PC-9 (cell line): ENCODE measurements around the gene FBXL13. TPM values are rescaled to one million over a fixed set of nuclear protein-coding genes. Genes with fewer than 3 reads are reported as not detected.

ENCODE experiments used
- BruUV-seq: library from RNA; stranded (reverse); fragments of 400-500 nt; replicated peaks from 2 replicates; lab custom pipeline; 2021; lab: Mats Ljungman, UMichigan
- CTCF ChIA-PET: fragments of 300-600 bp; sonication (Branson Sonifier 250); formaldehyde crosslinking; loops from one replicate; lab custom pipeline; 2022; ENCODE audit warnings: antibody characterized with exemption; lab: Charles Lee
- POLR2A ChIA-PET: fragments of 300-600 bp; sonication (Branson Sonifier 250); formaldehyde crosslinking; loops from one replicate; lab custom pipeline; 2022; ENCODE audit warnings: antibody characterized with exemption; ENCODE audit not compliant: unreplicated experiment; lab: Charles Lee
- DNase-seq, 2 experiments: peaks; one replicate each; pipeline versions ENCODE4 v3.0.0 to v3.0.0-alpha.2; 2015 to 2022; ENCODE audit warnings: mixed read lengths in 1 of 2
- H2AFZ ChIP-seq: fragments of 200-600 bp; sonication (generic); 2 replicates; pipeline ENCODE4 v1.8.1; 2017; ENCODE audit warnings: antibody characterized with exemption
- H3F3A ChIP-seq: fragments of 200-600 bp; sonication (generic); 2 replicates; pipeline ENCODE4 v1.8.1; 2017; ENCODE audit warnings: antibody characterized with exemption, mild to moderate bottlenecking, low read depth; ENCODE audit not compliant: insufficient read depth
- H3K27ac ChIP-seq: fragments of 200-600 bp; sonication (generic); 2 replicates; pipeline ENCODE4 v1.6.1; 2016; ENCODE audit warnings: mixed run types
- H3K27me3 ChIP-seq: fragments of 200-600 bp; sonication (generic); 2 replicates; pipeline ENCODE4 v1.6.1; 2016; ENCODE audit warnings: low read depth, mixed run types; ENCODE audit not compliant: insufficient read depth
- H3K36me3 ChIP-seq: fragments of 200-600 bp; sonication (generic); 2 replicates; pipeline ENCODE4 v1.6.1; 2016; ENCODE audit warnings: low read depth, mixed run types
- H3K4me1 ChIP-seq: fragments of 200-600 bp; sonication (generic); replicated peaks from 2 replicates; pipeline ENCODE4 v1.6.1; 2016; ENCODE audit warnings: mixed run types; ENCODE audit not compliant: insufficient read depth
- H3K4me2 ChIP-seq: fragments of 200-600 bp; sonication (generic); 2 replicates; pipeline ENCODE4 v1.6.1; 2017; ENCODE audit warnings: mixed run types
- H3K4me3 ChIP-seq: fragments of 200-600 bp; sonication (generic); 2 replicates; pipeline ENCODE4 v1.6.1; 2016; ENCODE audit warnings: mixed run types
- H3K79me2 ChIP-seq: fragments of 200-600 bp; sonication (generic); 2 replicates; pipeline ENCODE4 v1.6.1; 2017; ENCODE audit warnings: low read depth, mixed run types
- H3K9me2 ChIP-seq: fragments of 200-600 bp; sonication (generic); 2 replicates; pipeline ENCODE4 v1.8.1; 2017; ENCODE audit warnings: mild to moderate bottlenecking; ENCODE audit not compliant: insufficient read depth
- H3K9me3 ChIP-seq: fragments of 200-600 bp; sonication (generic); 2 replicates; pipeline ENCODE4 v1.8.1; 2016; ENCODE audit warnings: low read depth; ENCODE audit not compliant: insufficient read depth
- H4K20me1 ChIP-seq: fragments of 200-600 bp; sonication (generic); 2 replicates; pipeline ENCODE4 v1.8.1; 2017; ENCODE audit not compliant: insufficient read depth
- EZH2 ChIP-seq: fragments of 200-600 bp; sonication (generic); IDR thresholded peaks from 2 replicates; pipeline ENCODE4 v1.8.0; 2017; ENCODE audit warnings: antibody characterized with exemption, low read depth
- intact Hi-C: fragments of 100-400 bp; cut with micrococcal nuclease; formaldehyde crosslinking; loops from one replicate; pipeline ENCODE4 v1.10.0; 2022; ENCODE audit not compliant: unreplicated experiment
- total RNA-seq: library from RNA; stranded (reverse); gene quantifications from 2 replicates; pipeline ENCODE4 v1.2.3, GENCODE V29; 2021
- TF ChIP-seq, protein P1 (sequence below): fragments of 200-600 bp; sonication (generic); conservative IDR thresholded peaks from 2 replicates; pipeline ENCODE4 v1.6.1; 2017; ENCODE audit warnings: mixed run types, antibody characterized with exemption, mild to moderate bottlenecking, moderate library complexity

The FBXL13 gene
- total RNA-seq, 1 experiment from 2014 or later = 19.4 TPM

DNA sequence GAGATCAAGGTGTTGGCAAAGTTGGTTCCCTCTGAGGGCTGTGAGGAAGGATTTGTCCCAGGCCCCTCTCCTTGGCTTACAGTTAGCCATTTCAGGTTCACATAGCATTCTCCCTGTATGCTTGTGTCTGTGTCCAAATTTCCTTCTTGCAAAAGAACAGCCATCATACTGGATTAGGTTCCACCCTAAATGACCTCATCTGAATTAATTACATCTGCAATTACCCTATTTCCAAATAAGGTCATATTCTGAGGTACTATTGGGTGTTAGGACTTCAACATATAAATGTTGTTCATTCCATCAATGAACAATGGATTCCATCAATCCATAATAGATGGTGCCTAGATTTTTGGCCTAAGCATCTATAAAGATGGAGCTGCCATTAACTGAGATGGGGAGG, 178.0 kb downstream of the FBXL13 start:
- H3K27ac ChIP-seq = no peak overlapping the region
- no peaks in the 10 kb centered on the region for H3K79me2 ChIP-seq
- intact Hi-C loops = no loop called here
- H4K20me1 ChIP-seq = no peaks in the 10 kb centered on the region
- ChIA-PET CTCF (no interaction called here), POLR2A (interaction anchor here (0.8 kb wide), 1 partner anchor 88 kb away, joined by 4 read pairs; no protein-coding TSS in a partner anchor)
- no peak for DNase-seq
- TF ChIP-seq EZH2 = no peak
- TF ChIP-seq, protein P1, sequence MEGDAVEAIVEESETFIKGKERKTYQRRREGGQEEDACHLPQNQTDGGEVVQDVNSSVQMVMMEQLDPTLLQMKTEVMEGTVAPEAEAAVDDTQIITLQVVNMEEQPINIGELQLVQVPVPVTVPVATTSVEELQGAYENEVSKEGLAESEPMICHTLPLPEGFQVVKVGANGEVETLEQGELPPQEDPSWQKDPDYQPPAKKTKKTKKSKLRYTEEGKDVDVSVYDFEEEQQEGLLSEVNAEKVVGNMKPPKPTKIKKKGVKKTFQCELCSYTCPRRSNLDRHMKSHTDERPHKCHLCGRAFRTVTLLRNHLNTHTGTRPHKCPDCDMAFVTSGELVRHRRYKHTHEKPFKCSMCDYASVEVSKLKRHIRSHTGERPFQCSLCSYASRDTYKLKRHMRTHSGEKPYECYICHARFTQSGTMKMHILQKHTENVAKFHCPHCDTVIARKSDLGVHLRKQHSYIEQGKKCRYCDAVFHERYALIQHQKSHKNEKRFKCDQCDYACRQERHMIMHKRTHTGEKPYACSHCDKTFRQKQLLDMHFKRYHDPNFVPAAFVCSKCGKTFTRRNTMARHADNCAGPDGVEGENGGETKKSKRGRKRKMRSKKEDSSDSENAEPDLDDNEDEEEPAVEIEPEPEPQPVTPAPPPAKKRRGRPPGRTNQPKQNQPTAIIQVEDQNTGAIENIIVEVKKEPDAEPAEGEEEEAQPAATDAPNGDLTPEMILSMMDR = no peak
- H2AFZ ChIP-seq = no peak overlapping the region
- peaks cover 13% of the 10 kb centered on the region for H3K4me1 ChIP-seq
- no peaks in the 10 kb centered on the region for H3K9me2 ChIP-seq
- H3K4me2 ChIP-seq = no peak overlapping the region
- H3K36me3 ChIP-seq = no peaks in the 10 kb centered on the region
- no peaks in the 10 kb centered on the region for H3K27me3 ChIP-seq
- no peak overlapping the region for H3K4me3 ChIP-seq
- no TSS peak for BruUV-seq
- H3K9me3 ChIP-seq = no peaks in the 10 kb centered on the region
- no peaks in the 10 kb centered on the region for H3F3A ChIP-seq

DNA sequence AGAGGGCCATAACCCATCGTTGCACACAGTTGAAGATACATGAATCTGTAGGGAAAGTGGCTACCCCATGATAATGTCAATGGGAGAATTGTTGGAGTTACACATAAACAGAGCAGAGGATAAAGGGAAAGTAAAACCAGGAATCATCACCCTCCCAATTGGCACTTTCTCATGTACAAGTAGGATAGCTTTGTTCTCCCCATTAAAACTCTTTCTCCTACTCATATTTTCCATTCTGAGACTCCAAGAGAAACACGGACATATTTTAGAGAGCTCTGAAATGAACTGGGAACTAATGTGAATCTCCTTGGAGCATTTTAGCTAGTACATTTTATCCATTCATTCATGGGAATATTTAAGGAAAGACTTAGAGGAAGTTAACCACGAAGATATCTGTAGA, 179.0 kb downstream of the FBXL13 start:
- Histone ChIP-seq H3K4me2 (no peak overlapping the region), H3K4me3 (no peak overlapping the region), H3K4me1 (peaks cover 14% of the 10 kb centered on the region), H3K36me3 (no peaks in the 10 kb centered on the region), H3K9me3 (no peaks in the 10 kb centered on the region), H3K79me2 (no peaks in the 10 kb centered on the region), H3K9me2 (no peaks in the 10 kb centered on the region), H3K27ac (no peak overlapping the region), H3F3A (no peaks in the 10 kb centered on the region), H2AFZ (no peak overlapping the region), H3K27me3 (no peaks in the 10 kb centered on the region), H4K20me1 (no peaks in the 10 kb centered on the region)
- DNase-seq = no peak
- TF ChIP-seq, protein P1 = no peak
- TF ChIP-seq EZH2 = no peak
- CTCF ChIA-PET = no interaction called here
- POLR2A ChIA-PET = no interaction called here
- intact Hi-C loops = no loop called here
- BruUV-seq = no TSS peak

DNA sequence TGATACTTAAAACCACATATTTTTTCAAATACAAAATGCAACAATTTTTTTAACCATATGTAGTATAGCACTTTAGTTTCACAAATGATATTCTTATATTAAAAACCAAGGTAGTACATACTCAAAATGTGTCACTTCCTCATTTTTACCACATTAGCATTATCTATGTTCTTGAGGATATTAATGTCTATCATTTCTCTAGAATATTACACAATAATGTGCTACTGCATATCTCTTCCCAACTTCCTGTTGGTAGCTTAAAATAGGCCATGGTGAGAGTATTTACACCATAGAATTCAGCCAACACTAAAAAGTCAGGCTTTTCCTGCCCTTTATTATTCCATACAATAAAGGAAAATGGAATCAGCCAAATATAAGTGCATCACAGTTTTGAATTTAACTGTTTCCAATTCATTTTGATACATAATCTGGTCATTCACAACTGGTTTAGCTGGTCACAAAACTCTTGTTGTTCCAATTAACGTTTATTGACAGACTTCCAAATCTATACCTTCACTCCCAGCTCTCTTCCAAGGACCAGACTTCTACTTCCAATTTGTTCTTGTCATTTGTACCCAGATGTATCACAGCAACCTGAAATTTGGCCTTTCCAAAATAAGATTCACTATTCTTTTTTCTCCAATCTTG, 181.8 kb downstream of the FBXL13 start:
- Histone ChIP-seq H3K79me2 (no peaks in the 10 kb centered on the region), H3K9me2 (no peaks in the 10 kb centered on the region), H4K20me1 (no peaks in the 10 kb centered on the region), H3K36me3 (no peaks in the 10 kb centered on the region), H3K4me2 (no peak overlapping the region), H3K4me1 (peaks cover 14% of the 10 kb centered on the region), H2AFZ (no peak overlapping the region), H3F3A (peaks cover 5% of the 10 kb centered on the region; the same call in 1 of the 2 replicates), H3K9me3 (no peaks in the 10 kb centered on the region), H3K27ac (no peak overlapping the region), H3K27me3 (no peaks in the 10 kb centered on the region), H3K4me3 (no peak overlapping the region)
- TF ChIP-seq, protein P1 = no peak
- TF ChIP-seq EZH2 = no peak
- intact Hi-C loops = no loop called here
- POLR2A ChIA-PET = no interaction called here
- BruUV-seq = no TSS peak
- DNase-seq = no peak
- CTCF ChIA-PET = no interaction called here
